Measurements from ENCODE around the gene MIEF1.

Gene MIEF1

DNA sequence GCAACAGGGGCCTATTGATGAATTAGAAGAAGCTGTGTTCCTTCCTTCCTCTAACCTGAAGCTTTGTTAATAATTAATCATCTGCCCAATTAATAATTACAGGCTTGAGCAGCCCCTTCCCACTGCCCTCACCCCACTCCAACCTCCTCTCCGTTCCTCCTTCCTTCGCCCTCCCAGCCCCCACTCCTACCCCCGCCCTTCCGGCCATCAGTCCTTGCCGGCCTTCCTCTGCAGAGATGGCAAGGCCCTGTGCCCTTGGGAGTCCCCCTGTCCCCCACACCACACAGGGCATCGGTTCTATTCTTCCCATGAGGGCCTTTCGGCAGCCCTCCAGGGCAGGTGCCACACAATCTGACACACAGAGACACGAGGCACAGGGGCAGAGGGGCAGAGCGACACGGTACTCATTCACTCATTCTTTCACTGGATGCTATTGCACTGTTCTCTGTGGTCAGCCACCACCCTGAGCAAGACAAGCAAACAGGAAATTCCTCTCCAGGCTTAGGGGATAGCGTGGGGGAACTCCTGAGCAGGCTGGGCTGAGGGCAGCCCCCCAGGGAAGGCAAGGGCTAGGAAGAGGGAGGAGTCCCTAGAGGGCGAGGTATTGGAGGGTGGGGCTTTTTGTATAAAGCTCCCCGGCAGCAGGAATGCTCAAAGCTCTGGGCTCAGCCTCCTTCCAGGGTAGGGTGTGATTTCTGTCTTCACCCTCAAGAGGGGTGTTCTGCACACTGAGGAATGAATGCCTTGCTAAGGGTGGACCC, 30.5 kb upstream of the MIEF1 start:
- DNase-seq, result no peak

GRCh38 chr22:39472570-39473556, 29.2 kb upstream of the MIEF1 start:
- no peak for DNase-seq

DNA sequence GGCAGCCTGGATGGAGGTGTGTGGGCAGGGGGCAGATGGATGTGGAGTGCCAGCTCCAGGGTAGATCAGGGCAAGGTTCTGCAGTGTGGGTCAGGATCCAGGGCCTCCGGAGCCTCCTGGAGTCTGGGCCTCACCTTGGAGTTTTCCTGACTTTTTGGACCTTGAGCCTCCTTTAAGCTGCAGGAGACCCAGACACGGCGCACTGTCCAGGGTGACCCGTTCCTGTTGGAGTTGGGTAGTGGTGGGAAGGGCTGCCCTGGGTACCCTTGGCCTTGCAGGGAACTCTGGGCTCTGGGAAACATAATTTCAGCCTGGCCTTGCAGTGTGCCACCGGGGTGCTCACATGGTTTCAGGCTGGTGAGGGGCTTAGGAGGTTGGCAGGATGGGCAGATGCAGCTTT, 28.2 kb upstream of the MIEF1 start:
- no peak for DNase-seq

DNA sequence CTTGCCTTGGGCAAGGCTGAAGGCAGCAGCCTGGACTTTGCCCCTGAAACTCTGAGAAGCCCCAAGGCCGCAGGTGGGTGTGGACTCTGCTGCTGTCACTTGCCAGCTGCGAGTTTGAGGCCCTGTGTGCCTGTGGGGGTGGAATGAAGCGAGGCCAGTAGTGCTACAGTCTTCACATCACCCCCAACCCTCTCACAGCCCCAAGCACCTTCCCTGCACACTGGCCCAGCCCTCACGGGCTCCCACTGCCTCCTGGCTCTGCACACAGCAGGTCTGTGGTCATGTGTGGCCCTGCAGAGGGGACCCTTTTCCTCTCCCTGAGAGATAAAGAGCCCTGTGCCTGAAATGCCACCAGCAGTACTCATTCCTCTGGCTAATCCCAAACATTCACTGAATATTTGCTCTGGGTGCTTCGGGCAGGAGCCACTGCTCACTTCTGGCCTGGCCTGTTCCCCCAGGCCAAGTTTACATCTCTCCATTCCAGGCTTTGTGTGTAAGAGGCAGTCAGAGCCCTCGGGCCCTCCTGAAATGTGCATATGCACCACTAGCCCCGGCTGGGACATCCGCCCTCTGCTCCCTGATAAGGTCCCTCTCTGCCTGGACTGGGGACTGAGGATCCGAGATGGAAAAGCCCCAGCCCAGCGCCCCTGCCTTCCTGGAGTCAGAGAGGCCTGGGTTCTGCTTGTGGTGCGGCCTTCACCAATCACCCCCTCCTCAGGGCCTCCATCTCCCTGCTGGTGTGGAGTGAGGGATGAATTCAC, 27.6 kb upstream of the MIEF1 start:
- DNase-seq, result no peak

- DNase-seq, result no peak
Measured at GRCh38 chr22:39475337-39475736, 26.8 kb upstream of the MIEF1 start.

DNA sequence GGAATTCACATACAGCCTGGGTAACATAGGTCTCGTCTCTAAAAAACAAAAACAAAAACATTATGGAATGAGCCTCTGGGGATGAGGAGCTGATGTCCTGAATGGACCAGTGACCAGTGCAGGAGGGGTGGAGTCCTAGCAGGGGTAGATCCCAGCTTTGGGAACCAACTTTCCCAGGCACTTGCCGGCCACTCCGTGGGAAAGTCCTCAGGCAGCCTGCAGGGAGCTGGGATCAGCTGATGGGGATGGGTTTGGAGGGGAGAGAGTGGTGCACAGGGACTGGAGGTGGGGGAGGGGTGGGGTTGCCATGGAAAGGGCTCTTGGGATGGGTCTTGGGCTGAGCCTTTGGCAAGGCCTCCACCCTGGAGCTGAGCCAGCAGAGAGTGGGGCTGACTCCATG, 26.2 kb upstream of the MIEF1 start:
- no peak for DNase-seq

DNA sequence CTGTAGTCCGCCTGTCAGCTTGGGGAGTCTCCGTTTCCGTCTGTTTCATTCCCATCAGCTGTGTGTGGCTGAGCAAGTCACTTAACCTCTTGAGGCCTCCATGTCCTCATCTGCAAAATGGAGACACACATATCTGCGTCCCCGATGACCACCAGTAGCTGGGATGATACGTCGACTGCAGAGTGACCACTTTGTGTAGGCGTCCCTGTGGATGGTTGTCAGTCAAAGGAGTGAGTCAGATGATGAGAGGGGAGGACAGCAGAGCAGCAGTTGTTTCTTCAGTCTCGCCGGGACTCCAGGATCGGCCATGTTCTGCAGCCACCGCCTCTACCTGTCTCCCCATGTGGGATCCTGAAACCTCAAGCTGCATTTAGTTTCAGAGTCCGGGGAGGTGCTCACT, 25.4 kb upstream of the MIEF1 start:
- DNase-seq, result no peak

DNA sequence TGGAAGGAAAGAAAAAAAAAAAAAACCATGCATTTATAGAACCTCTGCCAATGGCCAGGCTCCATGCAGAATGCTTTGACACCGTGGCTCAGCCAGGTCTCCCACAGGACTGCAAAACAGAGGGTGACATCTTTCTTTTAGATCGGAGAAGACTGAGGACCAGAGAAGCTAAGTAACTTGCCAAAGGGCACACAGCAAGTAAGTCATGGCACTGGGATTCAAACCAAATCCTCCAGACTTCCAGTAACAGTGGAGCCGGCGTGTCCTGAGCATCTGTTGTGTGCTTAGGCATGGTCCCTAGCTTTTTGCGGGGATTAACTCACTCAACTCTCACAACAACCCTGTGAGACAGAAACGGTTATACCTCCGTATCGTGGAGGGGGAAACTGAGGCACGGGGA, 24.5 kb upstream of the MIEF1 start:
- DNase-seq, result no peak

DNA sequence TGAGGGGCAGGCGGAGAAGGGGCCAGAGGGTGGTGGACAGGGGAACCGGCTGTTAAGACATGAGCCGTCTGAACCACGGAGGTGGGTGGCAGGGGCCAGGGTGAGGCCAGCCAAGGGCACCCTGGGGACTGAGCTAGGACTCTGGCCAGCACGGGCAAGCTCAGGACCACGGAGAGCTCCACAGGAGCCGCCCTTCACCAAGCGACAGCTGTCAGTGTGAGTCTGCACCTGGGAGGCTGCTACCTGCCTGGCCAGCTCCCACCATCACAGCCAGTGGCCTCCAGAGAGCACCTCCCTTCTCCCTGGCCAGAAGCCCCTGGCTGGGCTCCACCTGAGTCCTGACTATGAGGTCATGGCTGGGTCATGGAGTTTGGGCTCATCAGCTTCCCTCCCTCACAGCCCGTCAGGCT, 23.6 kb upstream of the MIEF1 start:
- no peak for DNase-seq

DNA sequence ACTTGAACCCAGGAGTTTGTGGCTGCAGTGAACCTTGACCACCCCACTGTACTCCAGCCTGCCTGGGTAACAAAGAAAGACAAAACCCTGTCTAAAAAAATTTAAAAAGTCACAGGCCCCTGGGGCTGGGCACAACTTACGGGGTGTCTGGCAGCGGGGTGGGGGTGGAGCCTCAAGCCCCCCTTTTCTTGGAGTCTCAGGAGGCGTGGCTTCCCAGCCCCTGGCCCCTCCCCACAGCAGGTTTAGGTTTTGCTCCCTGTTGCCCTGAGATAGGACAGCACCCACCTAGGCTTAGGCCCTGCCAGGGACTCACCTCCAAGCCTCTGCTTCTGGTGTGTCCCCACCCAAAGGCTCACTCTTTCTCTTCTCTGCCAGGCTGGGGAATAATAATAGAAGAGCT, 22.8 kb upstream of the MIEF1 start:
- no peak for DNase-seq

GRCh38 chr22:39480557-39480956, 21.5 kb upstream of the MIEF1 start:
- DNase-seq, result no peak

DNA sequence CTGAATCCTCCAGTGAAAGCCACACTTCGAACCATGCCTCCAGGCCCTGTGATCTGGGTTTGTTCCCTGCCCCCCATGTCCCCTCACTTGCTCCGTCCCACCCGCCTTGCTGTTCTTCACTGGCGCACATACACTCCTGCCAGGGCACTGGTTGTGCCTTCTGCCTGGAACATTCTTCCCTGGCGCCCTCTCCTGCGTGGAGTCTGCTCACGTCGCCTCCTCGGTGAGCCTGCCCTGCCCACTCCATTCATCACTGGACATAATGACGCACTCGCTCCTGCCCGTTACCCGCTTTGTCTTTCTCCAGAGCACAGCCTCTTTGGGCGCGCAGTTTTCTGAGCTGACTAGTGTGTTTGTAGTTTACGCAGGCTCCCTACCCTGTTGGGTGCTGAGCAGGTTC, 21.0 kb upstream of the MIEF1 start:
- no peak for DNase-seq

DNA sequence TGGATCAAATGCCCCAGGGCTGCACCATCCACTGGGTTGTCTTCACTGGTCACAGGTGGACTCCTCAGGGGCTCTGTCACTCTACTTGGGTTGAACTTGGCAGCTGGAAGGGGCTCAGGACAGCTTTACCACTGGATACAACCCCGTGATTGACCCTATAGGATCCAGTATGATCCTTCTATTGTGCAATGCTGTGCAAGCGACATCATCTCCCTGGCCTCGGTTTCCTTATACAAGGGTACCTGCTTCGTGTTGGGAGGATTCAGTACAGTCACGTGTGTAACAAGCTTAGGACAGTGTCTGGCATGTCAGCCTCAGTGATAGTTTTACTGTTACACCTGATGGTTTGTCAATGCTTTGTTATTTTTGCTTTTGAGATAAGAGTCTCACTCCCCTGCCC, 20.5 kb upstream of the MIEF1 start:
- DNase-seq, result no peak

DNA sequence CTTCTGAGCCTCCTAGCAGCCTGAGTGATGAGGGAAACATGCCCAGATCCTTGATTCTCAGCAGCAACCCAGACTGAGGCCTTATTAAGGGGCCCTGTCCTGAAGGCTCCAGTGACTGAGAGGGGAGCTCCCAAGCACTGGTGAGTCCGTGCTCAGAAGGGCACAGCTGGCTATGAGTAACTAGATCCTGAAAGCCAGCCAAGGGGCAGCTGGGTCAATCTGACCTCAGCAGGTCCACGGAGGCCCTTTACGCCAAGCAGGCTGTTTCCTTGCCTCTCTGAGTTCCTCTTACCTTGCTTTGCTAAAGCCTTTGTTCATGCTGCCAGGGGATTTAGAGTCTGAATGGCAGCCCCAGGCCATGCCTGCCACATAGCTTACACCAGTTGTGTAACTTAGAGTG, 19.3 kb upstream of the MIEF1 start:
- DNase-seq, result no peak

DNA sequence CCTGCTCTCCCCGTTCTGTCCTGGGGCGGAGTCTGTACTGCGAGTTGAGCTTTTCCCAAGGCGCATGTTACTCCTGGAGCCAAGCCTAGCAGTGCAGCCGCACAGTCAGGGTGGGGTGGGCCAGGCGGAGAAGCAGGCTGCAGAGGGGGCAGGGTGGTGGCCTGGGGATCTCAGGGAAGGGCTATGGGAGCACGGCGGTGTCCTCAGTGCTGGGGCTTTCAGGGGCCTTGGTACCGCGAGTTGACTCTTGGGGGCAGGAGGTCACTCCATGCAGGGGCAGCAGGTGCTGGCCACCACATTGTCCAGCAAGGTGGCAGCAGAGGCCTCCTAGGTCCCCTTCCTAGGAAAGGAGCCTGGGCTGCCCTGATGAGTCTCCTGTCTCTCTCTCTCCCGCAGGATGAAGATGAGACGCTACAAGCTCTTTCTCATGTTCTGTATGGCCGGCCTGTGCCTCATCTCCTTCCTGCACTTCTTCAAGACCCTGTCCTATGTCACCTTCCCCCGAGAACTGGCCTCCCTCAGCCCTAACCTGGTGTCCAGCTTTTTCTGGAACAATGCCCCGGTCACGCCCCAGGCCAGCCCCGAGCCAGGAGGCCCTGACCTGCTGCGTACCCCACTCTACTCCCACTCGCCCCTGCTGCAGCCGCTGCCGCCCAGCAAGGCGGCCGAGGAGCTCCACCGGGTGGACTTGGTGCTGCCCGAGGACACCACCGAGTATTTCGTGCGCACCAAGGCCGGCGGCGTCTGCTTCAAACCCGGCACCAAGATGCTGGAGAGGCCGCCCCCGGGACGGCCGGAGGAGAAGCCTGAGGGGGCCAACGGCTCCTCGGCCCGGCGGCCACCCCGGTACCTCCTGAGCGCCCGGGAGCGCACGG, 14.9 kb upstream of the MIEF1 start:
- no peak for DNase-seq

- no peak for DNase-seq
Measured at GRCh38 chr22:39487826-39488520, 14.1 kb upstream of the MIEF1 start.

- DNase-seq, result no peak
Measured at GRCh38 chr22:39488563-39489083, 13.5 kb upstream of the MIEF1 start.

GRCh38 chr22:39489094-39490068, 12.7 kb upstream of the MIEF1 start:
- no peak for DNase-seq

- peak; percentile 68 for DNase-seq
Measured at GRCh38 chr22:39490135-39490798, 11.8 kb upstream of the MIEF1 start.

All from right forelimb (tissue), 1 donor.